A549 (cell line): ENCODE data around the gene NXPE3. TPM values are rescaled to one million over a fixed set of nuclear protein-coding genes. Genes with fewer than 3 reads are reported as not detected.

Experiments used
- ATAC-seq, 2 experiments: fragments of 200-7000 bp in 1 of 2; fragments of >200 bp in 1 of 2; cut with Nextera tagmentation in 1 of 2; cut with Tn5 transposase in 1 of 2; 3 replicates each; pipeline versions ENCODE4 v1.8.0 to v1.9.1; 2018 to 2020; ENCODE audit warnings: mild to moderate bottlenecking in 1 of 2, moderate library complexity in 1 of 2
- CTCF ChIA-PET: fragments of 300-600 bp; sonication (Branson Sonifier 250); formaldehyde crosslinking; extraction: SDS; loops from one replicate; lab custom pipeline; 2021; ENCODE audit warnings: antibody characterized with exemption, inconsistent platforms; lab: Yijun Ruan, JAX
- POLR2A ChIA-PET: fragments of 350-600 bp; formaldehyde crosslinking; extraction: SDS; loops from one replicate; lab custom pipeline; 2021; ENCODE audit warnings: antibody characterized with exemption, inconsistent platforms; lab: Yijun Ruan, JAX
- DNase-seq, 2 experiments: peaks; one replicate each; pipeline versions ENCODE4 v3.0.0 to v3.0.0-alpha.2; 2011 to 2016; ENCODE audit warnings: low read depth in 1 of 2, low spot score in 1 of 2
- FAIRE-seq: peaks from 2 replicates; lab custom pipeline; 2011; peaks lifted over from hg19 to GRCh38; lab: Jason Lieb, UNC
- H3K27ac ChIP-seq, 2 experiments: fragments of >200 bp; sonication (Bioruptor Twin); formaldehyde crosslinking; 3 replicates each; pipeline ENCODE4 v1.5.1; 2016 to 2017
- H3K4me1 ChIP-seq: fragments of >200 bp; sonication (Bioruptor Twin); formaldehyde crosslinking; 3 replicates; pipeline ENCODE4 v1.6.1; 2016
- H3K4me2 ChIP-seq: fragments of >200 bp; sonication (Bioruptor Twin); formaldehyde crosslinking; 3 replicates; pipeline ENCODE4 v1.6.1; 2016
- H3K4me3 ChIP-seq: fragments of >200 bp; sonication (Bioruptor Twin); formaldehyde crosslinking; 3 replicates; pipeline ENCODE4 v1.5.1; 2016
- H3K9me3 ChIP-seq: fragments of >200 bp; sonication (Bioruptor Twin); formaldehyde crosslinking; 3 replicates; pipeline ENCODE4 v1.6.1; 2016
- FOSL2 ChIP-seq, 2 experiments: fragments of 450-650 bp in 1 of 2; fragments of >200 bp in 1 of 2; sonication (Bioruptor Twin) in 1 of 2; formaldehyde crosslinking; IDR thresholded peaks; 2 replicates each; pipeline versions ENCODE4 v1.5.0 to v1.6.1; 2016 to 2020; ENCODE audit warnings: mild to moderate bottlenecking in 1 of 2, moderate library complexity in 1 of 2
- GATA3 ChIP-seq: IDR thresholded peaks from 2 replicates; pipeline ENCODE4 v1.6.1; 2012; ENCODE audit warnings: borderline replicate concordance
- HDAC2 ChIP-seq: fragments of 200-600 bp; sonication (generic); IDR thresholded peaks from 2 replicates; pipeline ENCODE4 v1.6.1; 2016
- HOXB5 ChIP-seq: fragments of 250-450 bp; sonication (Bioruptor Pico); IDR thresholded peaks from 2 replicates; pipeline ENCODE4 v1.5.0; 2020; ENCODE audit warnings: mild to moderate bottlenecking, moderate library complexity
- MAFK ChIP-seq: fragments of 450-650 bp; IDR thresholded peaks from 2 replicates; pipeline ENCODE4 v1.6.1; 2014; ENCODE audit not compliant: partially characterized antibody
- MYC ChIP-seq: IDR thresholded peaks from 2 replicates; pipeline ENCODE4 v1.6.1; 2012; ENCODE audit warnings: mild to moderate bottlenecking, inconsistent platforms, low read length, improper control_type of control experiment, borderline replicate concordance
- NR3C1 ChIP-seq: fragments of >200 bp; sonication (Bioruptor Twin); formaldehyde crosslinking; IDR thresholded peaks from 3 replicates; pipeline ENCODE4 v1.6.1; 2017
- RAD21 ChIP-seq, 2 experiments: fragments of >200 bp in 1 of 2; sonication (Bioruptor Twin) in 1 of 2; formaldehyde crosslinking in 1 of 2; IDR thresholded peaks in 1 of 2; conservative IDR thresholded peaks in 1 of 2; 2 replicates in 1 of 2; 3 replicates in 1 of 2; pipeline ENCODE4 v1.6.1; 2012 to 2018; ENCODE audit warnings: inconsistent platforms in 1 of 2
- SMC3 ChIP-seq: fragments of >200 bp; sonication (Bioruptor Twin); formaldehyde crosslinking; IDR thresholded peaks from 3 replicates; pipeline ENCODE4 v1.6.1; 2018; ENCODE audit warnings: inconsistent platforms
- TP53 ChIP-seq: fragments of 250-450 bp; sonication (Bioruptor Pico); IDR thresholded peaks from 2 replicates; pipeline ENCODE4 v1.5.0; 2021; ENCODE audit warnings: mild to moderate bottlenecking, moderate library complexity
- ZFP36 ChIP-seq: fragments of 450-650 bp; IDR thresholded peaks from 2 replicates; pipeline ENCODE4 v1.6.1; 2014; ENCODE audit warnings: borderline replicate concordance; ENCODE audit not compliant: partially characterized antibody
- WGBS: methylation state at CpG from one replicate; pipeline ENCODE4 v1.1.6; 2017; ENCODE audit errors: missing lambda C conversion rate; 5-methylcytosine and 5-hydroxymethylcytosine counted together
- polyA plus RNA-seq, 4 experiments: library from polyadenylated mRNA; depleted of rRNA in 3 of 4; stranded (reverse); fragments of >200 nt; fragmentation: RNase III in 1 of 4; extraction: RNeasy Plus Mini Kit Qiagen cat#74134 plus additional on column Dnase treatment in 1 of 4; gene quantifications; 2 replicates in 3 of 4; 3 replicates in 1 of 4; pipeline ENCODE4 v1.2.3, GENCODE V29; 2011 to 2017
- TF ChIP-seq, protein P1 (sequence below): fragments of >200 bp; sonication (Bioruptor Twin); formaldehyde crosslinking; IDR thresholded peaks from 3 replicates; pipeline ENCODE4 v1.6.1; 2016
- TF ChIP-seq, protein P2 (sequence below): IDR thresholded peaks from 2 replicates; pipeline ENCODE4 v1.6.1; 2012; ENCODE audit warnings: low read depth, borderline replicate concordance
- TF ChIP-seq, protein P3 (sequence below): fragments of 200-600 bp; sonication (generic); IDR thresholded peaks from 2 replicates; pipeline ENCODE4 v1.6.1; 2016; ENCODE audit warnings: antibody characterized with exemption, mild to moderate bottlenecking, moderate library complexity
- TF ChIP-seq, protein P4 (sequence below): fragments of >200 bp; sonication (Bioruptor Twin); formaldehyde crosslinking; IDR thresholded peaks from 3 replicates; pipeline ENCODE4 v1.5.1; 2016

NXPE3 gene
- polyA plus RNA-seq, 2 of the 4 experiments (the other 2 are of a cell fraction): 48.6 to 49.5 TPM

DNA sequence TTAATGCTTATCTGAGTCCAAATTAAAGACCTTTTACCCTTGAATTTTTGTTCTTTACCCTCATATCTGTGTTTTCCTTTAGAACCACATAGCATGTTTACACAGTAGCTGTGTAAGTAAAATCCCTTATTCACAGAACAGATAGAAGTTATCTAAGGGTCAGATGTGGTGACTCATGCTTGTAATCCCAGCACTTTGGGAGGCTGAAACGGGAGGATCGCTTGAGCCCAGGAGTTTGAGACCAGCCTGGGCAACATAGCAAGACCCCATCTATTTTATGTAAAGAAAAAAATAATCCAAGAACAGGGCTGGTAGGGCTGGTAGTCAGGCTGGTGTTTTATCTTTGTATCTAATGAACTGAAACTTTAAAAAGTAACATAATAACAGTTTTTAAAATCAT is 23.2 kb downstream of the NXPE3 start:
- ChIA-PET POLR2A (no interaction called here), CTCF (interaction anchor here (0.6 to 13.6 kb wide), 19 partner anchors 8 to 737 kb away, joined by 3 to 118 read pairs (median 6); partner anchors contain the start of gene NXPE3)
- TF ChIP-seq, protein P1, sequence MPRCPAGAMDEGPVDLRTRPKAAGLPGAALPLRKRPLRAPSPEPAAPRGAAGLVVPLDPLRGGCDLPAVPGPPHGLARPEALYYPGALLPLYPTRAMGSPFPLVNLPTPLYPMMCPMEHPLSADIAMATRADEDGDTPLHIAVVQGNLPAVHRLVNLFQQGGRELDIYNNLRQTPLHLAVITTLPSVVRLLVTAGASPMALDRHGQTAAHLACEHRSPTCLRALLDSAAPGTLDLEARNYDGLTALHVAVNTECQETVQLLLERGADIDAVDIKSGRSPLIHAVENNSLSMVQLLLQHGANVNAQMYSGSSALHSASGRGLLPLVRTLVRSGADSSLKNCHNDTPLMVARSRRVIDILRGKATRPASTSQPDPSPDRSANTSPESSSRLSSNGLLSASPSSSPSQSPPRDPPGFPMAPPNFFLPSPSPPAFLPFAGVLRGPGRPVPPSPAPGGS: no peak
- TF ChIP-seq FOSL2 (IDR thresholded peaks at IDR 0.05) (no peak), FOSL2 (CRISPR knock-in tag; IDR thresholded peaks at IDR 0.05) (peak; percentile 24; the same call in 1 of the 2 replicates)
- H3K4me2 ChIP-seq: no peak overlapping the region
- WGBS: 55% methylated on average over 2 of the region's 2 CpGs
- DNase-seq (no peak), ATAC-seq (no peak), FAIRE-seq (no peak)
- no peaks in the 10 kb centered on the region for H3K4me1 ChIP-seq
- H3K4me3 ChIP-seq: no peak overlapping the region
- H3K9me3 ChIP-seq: no peaks in the 10 kb centered on the region
- no peak overlapping the region for H3K27ac ChIP-seq

DNA sequence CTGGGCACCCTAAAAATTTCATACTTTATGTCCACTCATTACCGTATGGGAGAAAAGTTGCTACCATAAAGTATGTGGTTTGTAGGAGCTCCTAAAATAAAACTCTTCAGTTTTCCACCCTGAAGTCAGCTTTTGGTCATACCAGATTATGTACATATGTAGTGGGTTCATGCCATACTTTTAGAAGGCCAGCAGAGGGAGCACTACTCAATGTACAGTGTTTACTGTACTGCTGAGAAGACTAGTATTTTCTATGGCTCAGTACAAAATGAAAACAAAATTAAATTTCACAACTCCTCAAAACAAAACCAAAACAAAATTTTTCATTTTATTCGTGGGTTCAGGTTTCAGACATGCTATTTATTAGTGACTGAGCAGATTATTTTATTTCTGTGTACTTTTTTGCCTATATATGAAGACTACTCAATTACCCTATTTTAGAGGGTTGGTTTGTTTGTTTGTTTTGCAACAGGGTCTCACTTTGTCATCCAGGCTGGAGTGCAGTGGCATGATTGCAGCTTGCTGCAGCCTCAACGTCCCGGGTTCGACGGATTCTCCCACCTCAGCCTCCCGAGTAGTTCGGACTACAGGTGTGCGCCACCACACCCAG is 24.3 kb downstream of the NXPE3 start:
- Histone ChIP-seq H3K4me2 (no peak overlapping the region), H3K27ac (no peak overlapping the region), H3K4me1 (no peaks in the 10 kb centered on the region), H3K4me3 (no peak overlapping the region), H3K9me3 (no peaks in the 10 kb centered on the region)
- ATAC-seq: peak; percentile 99
- ChIA-PET CTCF (interaction anchor here (0.6 to 13.6 kb wide), 36 partner anchors 9 to 738 kb away, joined by 3 to 118 read pairs (median 4); partner anchors contain the start of genes NFKBIZ and NXPE3), POLR2A (interaction anchor here (1.2 kb wide), 1 partner anchor 46 kb away, joined by 3 read pairs; the partner anchor contains the start of gene NFKBIZ)
- FAIRE-seq: peak; percentile 83
- DNase-seq: peak; percentile 54 to 76
- WGBS: 77% methylated on average over 9 of the region's 9 CpGs
- TF ChIP-seq, protein P2, sequence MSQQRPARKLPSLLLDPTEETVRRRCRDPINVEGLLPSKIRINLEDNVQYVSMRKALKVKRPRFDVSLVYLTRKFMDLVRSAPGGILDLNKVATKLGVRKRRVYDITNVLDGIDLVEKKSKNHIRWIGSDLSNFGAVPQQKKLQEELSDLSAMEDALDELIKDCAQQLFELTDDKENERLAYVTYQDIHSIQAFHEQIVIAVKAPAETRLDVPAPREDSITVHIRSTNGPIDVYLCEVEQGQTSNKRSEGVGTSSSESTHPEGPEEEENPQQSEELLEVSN: no peak
- TF ChIP-seq RAD21 (conservative IDR thresholded peaks at IDR 0.05 in 1 of 2, IDR thresholded peaks at IDR 0.05 in 1 of 2) (peak; percentile 44 to 51; a peak in 4 of 5 replicates), SMC3 (peak; percentile 60), MAFK (no peak)
- TF ChIP-seq, protein P3, sequence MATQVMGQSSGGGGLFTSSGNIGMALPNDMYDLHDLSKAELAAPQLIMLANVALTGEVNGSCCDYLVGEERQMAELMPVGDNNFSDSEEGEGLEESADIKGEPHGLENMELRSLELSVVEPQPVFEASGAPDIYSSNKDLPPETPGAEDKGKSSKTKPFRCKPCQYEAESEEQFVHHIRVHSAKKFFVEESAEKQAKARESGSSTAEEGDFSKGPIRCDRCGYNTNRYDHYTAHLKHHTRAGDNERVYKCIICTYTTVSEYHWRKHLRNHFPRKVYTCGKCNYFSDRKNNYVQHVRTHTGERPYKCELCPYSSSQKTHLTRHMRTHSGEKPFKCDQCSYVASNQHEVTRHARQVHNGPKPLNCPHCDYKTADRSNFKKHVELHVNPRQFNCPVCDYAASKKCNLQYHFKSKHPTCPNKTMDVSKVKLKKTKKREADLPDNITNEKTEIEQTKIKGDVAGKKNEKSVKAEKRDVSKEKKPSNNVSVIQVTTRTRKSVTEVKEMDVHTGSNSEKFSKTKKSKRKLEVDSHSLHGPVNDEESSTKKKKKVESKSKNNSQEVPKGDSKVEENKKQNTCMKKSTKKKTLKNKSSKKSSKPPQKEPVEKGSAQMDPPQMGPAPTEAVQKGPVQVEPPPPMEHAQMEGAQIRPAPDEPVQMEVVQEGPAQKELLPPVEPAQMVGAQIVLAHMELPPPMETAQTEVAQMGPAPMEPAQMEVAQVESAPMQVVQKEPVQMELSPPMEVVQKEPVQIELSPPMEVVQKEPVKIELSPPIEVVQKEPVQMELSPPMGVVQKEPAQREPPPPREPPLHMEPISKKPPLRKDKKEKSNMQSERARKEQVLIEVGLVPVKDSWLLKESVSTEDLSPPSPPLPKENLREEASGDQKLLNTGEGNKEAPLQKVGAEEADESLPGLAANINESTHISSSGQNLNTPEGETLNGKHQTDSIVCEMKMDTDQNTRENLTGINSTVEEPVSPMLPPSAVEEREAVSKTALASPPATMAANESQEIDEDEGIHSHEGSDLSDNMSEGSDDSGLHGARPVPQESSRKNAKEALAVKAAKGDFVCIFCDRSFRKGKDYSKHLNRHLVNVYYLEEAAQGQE: no peak
- TF ChIP-seq, protein P4, sequence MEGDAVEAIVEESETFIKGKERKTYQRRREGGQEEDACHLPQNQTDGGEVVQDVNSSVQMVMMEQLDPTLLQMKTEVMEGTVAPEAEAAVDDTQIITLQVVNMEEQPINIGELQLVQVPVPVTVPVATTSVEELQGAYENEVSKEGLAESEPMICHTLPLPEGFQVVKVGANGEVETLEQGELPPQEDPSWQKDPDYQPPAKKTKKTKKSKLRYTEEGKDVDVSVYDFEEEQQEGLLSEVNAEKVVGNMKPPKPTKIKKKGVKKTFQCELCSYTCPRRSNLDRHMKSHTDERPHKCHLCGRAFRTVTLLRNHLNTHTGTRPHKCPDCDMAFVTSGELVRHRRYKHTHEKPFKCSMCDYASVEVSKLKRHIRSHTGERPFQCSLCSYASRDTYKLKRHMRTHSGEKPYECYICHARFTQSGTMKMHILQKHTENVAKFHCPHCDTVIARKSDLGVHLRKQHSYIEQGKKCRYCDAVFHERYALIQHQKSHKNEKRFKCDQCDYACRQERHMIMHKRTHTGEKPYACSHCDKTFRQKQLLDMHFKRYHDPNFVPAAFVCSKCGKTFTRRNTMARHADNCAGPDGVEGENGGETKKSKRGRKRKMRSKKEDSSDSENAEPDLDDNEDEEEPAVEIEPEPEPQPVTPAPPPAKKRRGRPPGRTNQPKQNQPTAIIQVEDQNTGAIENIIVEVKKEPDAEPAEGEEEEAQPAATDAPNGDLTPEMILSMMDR: peak; percentile 87

DNA sequence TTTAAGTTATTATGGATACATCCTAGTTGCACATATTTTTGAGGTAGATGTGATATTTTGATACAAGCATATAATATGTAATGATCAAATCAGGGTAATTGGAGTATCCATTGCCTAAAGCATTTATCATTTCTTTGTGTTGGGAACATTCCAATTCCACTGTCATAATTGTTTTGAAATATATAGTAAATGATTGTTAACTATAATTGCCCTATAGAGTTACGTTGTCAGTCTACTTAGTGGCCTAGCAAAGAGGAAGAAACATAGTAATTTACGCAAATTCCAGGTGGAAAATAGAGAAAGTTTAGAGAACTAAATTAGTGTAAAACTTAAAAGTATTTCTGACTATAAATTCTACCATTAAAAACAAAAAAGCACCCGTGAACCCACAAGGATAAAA is 24.9 kb downstream of the NXPE3 start:
- no peaks in the 10 kb centered on the region for H3K9me3 ChIP-seq
- POLR2A ChIA-PET: no interaction called here
- H3K4me1 ChIP-seq: 0 out of 3 replicates have a peak, but pooled peaks cover under 1% of the 10 kb centered on the region
- no peak overlapping the region for H3K4me2 ChIP-seq
- no peak for DNase-seq
- H3K4me3 ChIP-seq: no peak overlapping the region
- no peak for ATAC-seq
- no peak for TF ChIP-seq ZFP36
- TF ChIP-seq HDAC2: no peak
- no peak for TF ChIP-seq MYC
- no peak for TF ChIP-seq FOSL2 (IDR thresholded peaks at IDR 0.05)
- no peak for TF ChIP-seq FOSL2 (CRISPR knock-in tag; IDR thresholded peaks at IDR 0.05)
- TF ChIP-seq GATA3: no peak
- TF ChIP-seq, protein P3: no peak
- no peak for TF ChIP-seq TP53 (CRISPR knock-in tag)
- TF ChIP-seq NR3C1: no peak
- no peak for TF ChIP-seq HOXB5 (CRISPR knock-in tag)
- CTCF ChIA-PET: interaction anchor here (0.7 to 13.6 kb wide), 12 partner anchors 8 to 425 kb away, joined by 3 to 118 read pairs (median 8); no protein-coding TSS in a partner anchor
- no peak for FAIRE-seq
- WGBS: 83% methylated on average over 3 of the region's 3 CpGs
- H3K27ac ChIP-seq: no peak overlapping the region
